ENCODE results near the gene SLC7A5.
"Not testable (repeated sequence)": the region's sequence is repeated elsewhere in the genome, so short reads cannot be mapped to it uniquely, and the experiment has no call there.

Gene SLC7A5

DNA sequence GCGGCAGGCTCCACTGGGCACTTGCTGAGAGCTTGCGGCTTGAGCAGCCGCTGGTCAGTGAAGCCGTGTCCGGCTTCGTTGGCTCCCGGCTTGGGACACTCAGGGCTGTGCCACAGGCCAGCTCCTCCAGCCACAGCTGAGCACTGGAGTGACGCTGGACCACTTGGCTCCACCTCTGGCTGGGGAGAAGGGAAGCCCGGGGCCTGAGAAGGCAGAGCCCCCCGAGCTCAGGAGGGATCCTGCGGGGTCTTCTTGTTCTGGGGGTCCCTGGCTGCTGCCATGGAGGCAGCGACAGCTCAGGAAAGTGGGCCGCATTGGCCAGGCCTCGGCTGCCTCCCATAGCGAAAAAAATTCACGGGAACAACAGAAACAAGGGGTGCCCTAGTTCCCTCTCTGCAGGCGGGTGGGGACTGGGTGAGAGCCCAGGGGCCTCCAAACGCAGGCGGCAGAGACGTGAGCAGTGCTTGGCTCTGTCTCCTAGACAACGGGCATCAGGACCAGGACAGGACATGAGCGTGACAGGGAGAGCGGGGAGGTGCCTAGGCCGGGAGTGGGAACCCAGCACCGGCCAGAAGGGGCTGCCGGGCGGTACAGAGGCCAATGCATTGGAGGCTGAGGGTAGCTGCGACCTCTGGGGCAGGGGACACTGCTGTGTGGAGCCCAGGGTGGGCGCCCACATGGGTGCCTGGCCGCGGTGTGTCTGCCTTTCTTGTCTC lies 37.7 kb downstream of the SLC7A5 start:
- DNase-seq, result no peak

DNA sequence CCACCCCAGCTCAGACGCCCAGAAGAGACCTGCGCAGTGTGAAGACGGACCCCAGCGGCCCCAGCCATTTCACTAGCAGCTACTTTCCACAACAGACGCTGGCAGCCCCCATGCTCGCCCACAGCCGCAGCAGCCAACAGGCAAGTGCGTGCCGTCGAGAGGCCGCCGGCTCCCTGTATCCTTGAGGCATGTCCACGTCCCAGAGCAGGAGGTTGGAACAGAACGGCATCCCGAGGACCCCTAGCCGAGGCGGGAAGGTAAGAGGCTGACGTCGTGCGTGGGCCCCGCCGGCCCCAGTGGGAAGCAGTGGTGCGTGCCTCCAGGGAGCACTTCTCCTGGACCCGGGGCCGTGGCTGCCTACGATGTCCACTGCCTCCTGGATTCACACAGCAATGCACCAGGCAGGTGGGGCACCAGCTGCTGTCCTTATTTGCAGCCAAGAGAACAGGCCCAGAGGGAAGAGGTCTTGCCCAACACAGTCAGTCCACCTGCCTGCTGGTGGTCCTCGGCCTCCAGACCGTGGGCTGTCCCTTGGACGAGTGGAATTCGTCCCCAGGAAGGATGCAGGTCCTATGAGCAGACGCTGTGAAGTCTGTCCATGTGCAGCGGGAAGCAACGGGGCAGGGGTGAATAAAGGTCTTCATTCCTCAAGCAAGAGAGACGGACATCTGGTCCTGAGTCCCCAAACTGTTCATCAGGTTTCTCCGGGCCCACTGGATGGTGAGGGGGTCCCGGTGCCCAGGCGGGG lies 38.5 kb downstream of the SLC7A5 start:
- no peak for DNase-seq

DNA sequence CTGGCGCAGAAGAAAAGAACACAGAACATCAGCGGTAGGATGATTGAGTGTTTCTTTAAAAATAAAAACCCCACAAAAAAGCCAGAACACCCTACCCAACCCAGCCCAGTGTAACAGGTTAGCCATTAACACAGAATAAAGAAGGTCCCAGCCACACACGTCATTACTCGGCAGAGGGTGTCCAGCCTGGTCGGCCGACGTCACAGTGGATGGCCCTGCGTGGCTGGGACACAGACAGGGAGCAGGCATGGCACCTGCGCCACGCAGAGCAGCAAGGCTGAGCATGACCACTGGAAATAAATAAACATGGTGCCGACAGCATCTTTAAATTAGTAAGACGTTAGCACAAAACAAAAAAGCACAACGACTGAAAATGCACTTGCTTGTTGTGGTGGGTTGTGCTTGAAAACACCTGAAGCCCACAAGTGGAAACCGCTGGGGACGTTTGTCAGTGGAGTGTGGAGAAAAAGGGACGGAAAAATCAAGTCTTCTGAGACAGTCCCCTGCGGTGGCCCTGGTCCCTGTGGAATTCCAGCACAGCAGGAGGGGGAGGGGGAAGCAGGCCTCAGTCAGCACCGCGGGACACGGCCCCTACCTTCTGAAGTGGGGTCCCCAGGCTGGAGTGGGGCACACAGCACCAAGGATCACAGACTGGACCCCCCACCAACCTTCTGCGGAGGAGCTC lies 39.2 kb downstream of the SLC7A5 start:
- DNase-seq, result no peak

DNA sequence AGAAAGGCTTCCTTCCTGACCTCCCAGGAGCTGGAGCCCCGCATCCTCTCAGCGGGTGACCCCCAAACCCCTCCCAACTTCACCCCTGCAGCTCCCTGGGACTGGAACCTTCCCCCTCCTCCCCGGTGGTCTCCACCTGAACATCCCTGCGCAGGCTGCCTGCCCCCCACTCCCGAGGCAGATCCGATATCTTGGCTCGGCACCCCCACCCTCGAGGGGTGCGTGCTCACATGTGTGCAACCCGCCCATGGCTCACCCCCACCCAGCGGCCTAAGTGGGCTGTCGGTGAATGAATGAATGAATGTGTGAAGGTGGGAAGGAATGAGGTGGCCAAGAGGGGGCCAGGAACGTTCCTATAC lies 39.7 kb downstream of the SLC7A5 start:
- no peak for DNase-seq

DNA sequence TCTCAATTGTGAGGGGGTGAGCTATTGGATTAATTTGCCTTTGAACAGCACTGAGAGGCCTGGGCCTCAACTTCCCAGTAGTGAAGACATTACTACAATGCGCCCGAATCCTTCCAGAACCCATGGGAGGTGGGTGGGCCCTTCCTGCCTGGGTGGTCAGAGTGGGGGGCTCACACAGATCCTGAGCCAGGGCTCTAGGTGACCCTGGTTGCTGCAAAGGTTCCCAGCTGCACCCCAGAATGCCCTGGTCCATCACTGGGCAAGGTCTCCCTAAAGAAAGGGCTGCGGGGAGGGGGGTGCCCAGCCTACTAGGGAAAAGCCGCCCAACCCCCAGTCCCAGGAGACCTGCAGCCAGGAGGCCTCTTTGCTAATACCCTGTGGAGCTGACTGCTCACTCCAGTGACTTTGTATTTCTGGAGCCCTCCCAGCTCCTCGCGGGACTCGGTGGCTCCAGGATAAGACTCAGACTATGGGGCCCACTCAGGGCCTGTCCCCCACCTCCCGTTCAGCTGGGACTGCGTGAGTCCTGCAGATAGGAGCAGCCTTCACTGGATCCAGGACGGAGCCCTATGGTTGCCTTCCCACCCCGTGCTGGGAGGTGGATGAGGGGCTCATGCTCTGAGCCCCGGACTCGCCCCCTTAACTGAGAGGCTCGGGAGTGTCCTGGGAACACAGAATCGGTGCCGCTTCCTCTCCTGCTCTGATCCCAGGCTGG lies 40.2 kb downstream of the SLC7A5 start:
- DNase-seq, result no peak

DNA sequence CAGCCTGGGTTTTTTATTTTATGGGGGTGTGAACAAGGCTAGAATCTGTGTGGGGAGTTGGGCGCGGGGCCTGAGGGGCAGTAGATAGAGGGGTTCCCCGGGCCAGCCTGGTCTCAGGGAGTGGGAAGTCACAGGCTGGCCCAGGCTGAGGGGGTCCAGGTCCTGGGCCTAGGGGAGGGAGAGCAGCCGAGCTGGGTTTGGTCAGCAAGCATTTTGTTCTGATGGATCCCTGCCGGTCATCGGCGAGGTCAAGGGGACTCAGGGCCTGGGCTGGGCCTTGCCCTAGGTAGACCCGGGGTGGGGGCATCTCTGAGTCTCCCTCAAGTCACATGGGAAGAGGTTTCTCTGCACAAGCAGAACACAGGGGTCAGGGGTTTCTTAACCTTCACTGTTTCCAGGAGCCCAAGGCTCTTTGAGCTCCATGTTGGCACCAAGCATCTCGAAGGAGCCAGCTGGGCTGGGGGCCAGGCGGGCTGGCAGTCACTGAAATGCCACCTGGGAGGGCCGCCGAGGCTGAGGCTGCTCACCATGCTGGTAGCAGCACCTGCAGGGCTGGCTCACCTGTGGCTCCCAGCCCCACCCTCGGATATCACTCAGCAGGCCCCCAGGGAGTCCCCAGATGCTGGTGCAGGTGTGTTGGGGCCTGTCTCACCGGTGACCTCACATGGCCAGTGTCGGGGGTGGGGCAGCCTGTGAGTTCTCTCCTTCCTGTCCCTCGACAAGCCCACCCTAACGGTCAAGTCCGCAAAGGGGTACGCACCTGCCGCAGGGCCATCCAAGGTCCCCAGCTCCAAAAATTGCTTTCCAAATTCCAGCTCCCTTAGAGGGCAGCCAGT lies 41.0 kb downstream of the SLC7A5 start:
- no peak for DNase-seq

DNA sequence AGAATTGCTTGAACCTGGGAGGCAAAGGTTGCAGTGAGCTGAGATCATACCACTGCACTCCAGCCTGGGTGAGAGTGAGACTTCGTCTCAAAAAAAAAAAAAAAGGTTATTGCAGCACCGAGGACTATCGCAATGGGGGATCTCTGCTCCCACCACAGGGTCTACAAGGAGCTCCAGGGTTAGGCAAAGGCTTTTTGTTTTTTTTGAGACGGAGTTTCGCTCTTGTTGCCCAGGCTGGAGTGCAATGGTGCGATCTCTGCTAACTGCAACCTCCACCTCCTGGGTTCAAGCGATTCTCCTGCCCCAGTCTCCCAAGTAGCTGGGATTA lies 41.8 kb downstream of the SLC7A5 start:
- not testable (repeated sequence) for DNase-seq

DNA sequence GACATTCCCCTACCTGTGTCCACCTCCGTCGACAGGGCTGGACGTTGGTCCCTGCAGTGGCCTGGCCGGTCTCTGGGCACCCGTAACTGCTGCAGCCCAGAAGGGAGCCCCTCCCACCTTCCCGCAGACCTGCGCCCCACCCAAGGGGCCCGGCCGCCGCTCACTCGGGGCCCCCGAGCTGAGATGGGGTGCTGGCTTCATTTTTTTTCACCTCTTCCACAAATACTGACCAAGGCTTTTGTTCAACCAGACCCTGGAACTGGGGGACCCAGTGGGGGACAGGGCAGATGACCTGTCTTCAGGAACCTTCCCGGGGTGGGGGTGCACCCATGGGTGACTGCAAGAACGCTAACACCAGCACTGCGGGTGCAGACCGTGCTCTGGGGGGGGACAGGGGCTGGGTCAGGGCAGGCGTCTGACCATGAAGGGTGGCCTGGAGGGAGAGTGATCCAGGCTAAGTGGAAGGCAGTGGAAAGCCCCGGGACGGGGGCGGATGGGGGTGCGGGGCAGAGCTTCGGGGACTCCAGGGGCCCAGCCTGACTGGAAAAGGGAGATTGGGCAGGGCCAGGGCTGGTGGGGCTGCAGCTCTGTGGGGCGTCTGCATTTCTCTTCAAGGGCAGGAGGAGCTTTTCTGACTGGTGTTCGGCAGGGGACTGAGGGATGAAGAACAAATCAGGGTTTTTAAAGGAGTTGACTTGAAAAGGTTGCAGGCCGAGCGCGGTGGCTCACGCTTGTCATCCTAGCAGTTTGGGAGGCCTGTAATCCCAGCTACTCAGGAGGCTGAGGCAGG lies 42.3 kb downstream of the SLC7A5 start:
- DNase-seq, result no peak

DNA sequence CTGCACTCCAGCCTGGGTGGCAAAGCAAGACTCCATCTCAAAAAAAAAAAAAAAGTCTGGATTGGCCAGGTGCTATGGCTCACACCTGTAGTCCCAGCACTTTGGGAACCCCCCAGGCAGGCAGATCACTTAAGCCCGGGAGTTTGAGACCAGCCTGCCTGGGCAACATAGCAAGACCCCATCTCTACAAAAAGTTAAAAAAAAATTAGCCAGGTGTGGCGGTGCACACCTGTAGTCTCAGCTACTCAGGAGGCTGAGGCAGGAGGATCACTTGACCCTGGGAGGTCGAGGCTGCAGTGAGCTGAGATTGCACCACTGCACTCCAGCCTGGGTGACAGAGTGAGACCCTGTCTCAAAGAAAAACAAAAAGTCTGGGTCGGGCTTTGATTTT lies 42.9 kb downstream of the SLC7A5 start:
- DNase-seq, result not testable (repeated sequence)

DNA sequence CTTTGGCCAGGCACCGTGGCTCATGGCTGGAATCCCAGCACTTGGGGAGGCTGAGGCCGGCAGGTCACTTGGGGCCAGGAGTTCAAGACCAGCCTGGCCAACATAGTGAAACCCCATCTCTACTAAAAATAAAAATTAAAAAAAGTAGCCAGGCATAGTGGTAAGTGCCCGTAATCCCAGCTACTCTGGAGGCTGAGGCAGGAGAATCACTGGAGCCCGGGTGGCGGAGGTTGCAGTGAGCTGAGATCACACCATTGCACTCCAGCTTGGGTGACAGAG lies 43.5 kb downstream of the SLC7A5 start:
- DNase-seq, result not testable (repeated sequence)

DNA sequence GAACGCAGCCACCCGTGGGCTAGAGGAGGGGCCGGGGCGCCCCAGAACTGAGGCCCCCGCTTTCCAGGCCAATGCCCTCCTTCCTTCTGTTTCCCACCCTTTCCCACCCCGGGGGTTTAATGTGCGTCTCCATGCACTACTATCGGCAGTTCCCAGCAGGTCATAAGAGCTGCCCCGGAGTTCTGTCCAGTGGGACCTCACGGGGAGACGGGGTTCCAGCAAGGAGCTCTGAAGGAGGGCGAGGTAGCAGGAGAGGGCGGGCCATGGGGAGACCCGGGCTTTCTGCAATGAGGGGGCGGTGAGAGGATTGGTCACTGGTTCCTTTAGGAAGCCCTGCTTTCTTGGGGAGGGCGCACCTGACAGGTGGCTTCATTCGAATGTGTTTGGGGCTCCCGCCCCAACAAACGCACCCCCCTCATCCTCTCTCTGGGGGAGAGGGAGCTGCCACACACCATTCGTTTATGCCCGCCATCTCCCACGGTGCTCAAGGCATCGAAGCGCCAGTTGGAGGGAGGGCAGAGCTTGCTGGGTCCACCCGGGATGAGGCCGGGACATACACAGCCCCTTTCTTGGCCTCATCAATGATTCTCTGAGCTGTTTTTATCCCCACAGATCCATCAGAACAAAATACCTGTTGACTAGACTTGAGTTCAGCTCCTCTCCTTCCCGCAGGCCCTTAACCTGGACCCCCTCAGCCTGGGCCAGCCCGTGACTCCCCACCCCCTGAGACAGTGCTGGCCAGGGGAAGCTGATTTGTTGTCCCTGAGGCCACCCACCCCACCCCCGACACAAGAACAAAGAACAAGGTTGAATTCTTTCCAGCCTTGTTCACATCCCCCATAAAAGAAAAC lies 44.1 kb downstream of the SLC7A5 start:
- no peak for DNase-seq

DNA sequence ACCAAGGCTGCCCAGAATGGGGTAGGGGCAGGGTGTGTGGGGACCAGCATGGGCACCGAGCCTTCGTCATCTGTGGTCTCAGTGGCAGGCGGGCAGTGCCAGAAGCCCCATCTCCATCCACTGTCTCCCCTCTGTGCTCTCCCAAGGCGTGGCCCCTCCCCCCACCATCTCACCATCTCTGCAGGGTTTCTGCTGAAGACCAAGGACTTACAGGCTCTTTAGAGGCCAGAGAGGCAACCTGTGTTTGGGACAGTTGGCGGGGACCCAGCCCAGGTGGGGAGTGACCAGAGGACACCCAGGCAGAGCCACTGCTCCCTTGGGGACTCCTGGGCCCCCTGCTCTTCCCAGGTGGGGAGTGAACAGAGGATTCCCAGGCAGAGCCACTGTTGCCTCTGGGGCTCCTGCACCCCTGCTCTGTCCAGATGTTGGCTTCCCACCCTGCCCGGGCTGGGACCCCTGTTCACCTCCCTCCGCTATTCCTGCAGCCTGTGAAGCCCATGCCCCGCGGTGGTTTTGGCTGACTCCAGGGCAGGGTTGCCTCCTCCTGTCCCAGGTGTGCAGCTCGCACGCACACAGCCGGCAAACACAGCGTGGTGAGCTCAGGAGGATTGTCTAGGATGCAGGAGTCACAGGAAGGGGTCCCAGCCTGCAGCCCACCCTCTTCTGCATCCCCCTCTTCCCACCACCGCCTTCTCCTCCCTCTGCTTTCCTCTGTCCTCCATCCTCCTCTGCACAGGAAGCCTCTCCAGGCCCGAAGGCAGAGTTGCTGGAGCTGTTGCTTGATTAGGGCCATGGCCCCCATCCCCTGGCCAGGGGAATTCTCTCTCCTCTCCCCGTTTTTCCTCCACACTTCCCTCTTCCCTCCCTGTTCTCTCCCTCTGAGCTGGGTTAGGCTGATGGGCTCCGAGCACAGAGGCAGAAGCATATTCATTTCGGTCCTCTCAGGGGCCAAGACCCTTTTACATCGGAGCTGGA lies 45.0 kb downstream of the SLC7A5 start:
- no peak for DNase-seq

DNA sequence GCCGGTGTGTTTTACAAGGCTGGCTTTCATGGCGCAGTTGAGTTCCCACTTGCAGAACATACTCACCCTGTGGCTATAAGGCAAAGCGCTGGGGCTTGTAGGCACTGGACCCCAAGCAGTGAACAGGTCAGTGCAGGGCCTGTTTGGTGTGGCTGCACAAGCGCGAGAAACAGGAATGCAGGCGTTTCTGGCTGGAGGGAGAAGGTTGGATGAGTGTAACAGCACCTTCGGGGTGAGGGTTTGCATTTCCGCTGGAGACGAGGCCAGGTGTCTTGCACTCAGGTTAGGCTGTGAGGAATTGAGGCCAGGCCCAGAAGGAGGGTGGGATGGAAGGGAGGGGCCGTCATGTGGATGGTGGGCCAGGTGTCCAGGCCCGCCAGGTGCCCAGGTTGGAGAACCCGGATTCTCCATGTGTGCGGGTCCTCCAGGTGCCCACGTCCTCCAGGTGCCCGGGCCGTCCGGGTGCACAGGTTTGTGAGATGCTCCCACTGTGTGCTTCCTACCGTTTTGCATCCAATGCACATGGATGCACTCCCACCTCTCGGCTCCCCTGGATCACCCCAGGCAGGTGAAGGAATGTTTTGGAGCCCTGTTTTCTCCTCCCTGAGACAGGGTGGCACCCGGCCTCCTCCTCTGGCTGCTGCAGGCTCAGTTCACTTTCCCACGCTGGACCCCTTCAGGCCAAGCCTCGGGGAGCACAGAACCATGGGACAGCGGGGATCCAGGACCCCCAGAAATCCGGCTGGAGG lies 46.0 kb downstream of the SLC7A5 start:
- DNase-seq, result no peak

DNA sequence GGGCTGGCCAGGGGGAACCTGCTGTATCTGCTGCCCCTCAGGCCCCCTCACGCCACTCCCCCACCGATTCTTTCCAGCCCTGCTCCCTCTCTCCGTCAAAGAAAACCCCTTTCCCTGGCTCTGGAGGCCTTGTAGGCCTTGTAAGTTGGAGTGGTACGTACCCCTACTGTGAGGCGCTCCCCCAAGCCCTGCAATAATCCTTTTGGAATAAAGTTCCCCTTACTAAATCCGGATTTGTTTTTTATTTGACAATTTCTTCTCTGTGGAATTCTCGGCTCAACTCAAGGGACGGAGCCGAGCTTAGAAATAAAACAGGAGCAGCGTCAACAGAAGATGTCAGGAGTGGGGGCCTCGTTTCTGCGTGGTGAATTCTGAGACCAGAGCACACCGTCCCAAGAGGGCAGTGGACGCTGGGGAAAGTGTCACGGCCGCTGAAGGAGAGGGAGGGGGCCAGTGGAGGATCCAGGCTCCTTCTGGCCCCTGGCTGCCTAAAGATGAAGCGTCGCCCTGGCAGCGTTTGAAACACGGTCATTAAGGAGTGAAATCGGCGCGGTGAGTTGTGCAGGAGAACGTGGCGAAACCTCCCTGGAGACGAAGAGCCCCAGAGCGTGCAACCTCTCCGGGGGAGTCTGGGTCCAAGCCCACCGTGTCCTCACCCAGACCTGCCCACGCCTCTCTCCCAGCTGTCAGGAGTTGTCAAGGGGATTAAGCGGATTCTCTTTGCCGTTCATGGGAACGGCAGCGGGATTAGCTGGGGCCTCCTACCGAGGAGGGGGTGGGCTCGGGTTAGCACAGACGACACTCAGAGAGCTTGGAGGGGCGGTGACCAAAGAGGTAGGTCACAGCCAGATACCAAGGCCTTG lies 47.0 kb downstream of the SLC7A5 start:
- no peak for DNase-seq

DNA sequence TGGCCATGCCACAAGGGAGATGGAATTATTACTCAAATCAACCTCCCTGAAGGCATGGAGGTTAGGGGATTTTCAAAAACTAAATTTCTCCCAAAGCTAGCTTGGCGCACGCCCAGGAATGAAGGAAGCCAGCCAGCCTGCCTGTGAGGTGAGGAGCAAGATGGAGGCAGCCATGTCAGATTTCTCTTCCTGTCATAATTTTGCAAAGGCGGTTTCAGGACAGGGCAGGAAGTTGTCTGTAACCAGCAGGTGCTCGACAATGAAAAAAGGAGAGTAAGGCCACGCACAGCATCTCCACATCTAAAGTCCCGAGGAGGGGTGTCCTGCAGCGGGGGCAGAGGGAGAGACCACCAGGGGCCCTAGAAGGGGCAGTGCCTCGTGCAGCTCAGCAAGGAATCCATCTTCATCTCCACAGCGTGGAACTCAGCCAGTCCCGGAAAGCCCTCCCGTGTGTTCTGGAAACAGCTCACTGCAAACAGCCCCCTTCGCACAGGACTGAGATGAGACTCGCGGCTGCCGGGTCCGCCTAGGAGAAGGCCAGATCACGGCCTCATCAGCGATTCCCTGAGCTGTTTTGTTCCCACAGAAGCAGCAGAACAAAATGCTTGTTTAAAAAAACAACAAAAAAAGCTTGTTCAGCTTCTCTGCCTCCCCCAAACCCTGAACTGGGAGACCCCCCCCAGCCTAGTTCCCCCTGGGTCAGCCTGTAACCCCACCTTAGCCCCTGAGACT lies 47.8 kb downstream of the SLC7A5 start:
- no peak for DNase-seq

DNA sequence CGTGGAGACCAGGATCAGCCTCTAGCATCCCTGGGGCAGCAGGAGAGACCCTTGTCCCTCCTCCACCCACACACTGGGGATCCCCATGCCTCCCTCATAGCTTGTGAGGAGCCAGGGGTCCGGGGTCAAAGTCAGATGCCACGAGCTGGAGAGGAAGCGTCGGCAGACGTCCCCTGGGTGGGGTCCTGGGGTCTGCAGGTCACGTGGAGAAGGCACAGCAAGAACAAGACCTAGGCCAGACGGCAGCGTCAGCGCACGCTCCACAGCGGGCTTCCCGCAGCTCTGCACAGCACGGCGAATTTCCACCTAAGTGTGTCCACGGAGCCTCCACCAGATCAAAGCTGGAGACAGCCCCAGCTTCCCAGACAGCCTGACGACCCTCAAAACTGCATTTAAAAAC lies 49.3 kb downstream of the SLC7A5 start:
- DNase-seq, result no peak

DNA sequence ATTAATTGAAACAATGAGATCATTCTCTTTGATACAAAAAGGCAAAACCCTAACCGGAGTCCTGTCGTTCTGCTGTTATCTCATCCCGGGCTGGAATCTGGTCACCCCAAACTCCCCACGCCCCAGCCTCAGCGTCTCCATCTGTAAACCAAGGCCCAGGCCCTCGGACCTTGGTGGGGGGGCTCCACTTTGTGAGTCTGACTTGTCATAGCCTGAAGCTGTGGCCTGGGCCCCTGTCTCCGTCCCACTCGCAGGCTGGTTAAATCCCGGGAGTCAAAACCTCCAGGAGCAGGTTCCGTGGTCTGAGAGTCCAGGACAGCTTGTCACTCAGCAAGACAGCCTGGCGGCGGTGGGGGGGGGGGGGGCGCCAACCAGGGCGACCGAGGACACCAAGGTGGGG lies 50.0 kb downstream of the SLC7A5 start:
- no peak for DNase-seq

All from hematopoietic multipotent progenitor cell treated with erythropoietin and hydrocortisone succinate and interleukin-3 and kit ligand, for 6 days (in vitro differentiated cells).